ENCODE measurements around the gene SNED1.

SNED1 gene

GRCh38 chr2:241109210-241110088 is 111.0 kb downstream of the SNED1 start:
- no peak overlapping the region for H3K4me3 ChIP-seq (ENCODE audit: low read length)
- peaks cover 34% of the 10 kb centered on the region for H3K36me3 ChIP-seq (ENCODE audit: control insufficient read depth, low read length)
- H3K4me1 ChIP-seq (ENCODE audit: control insufficient read depth, low read length), result peaks cover 19% of the 10 kb centered on the region

GRCh38 chr2:241110089-241110606 is 111.7 kb downstream of the SNED1 start:
- no peaks in the 10 kb centered on the region for H3K9me2 ChIP-seq (replicated peaks; ENCODE audit: control insufficient read depth, low read length)
- H3F3A ChIP-seq (ENCODE audit: control insufficient read depth, insufficient read depth), result no peaks in the 10 kb centered on the region
- no peaks in the 10 kb centered on the region for H3K9me3 ChIP-seq (ENCODE audit: control insufficient read depth, insufficient read depth, low read length)
- H3K27me3 ChIP-seq (ENCODE audit: control insufficient read depth, low read length), result no peaks in the 10 kb centered on the region
- no peaks in the 10 kb centered on the region for H3K79me2 ChIP-seq (ENCODE audit: control insufficient read depth, low read length)
- peaks cover 41% of the 10 kb centered on the region for H3K36me3 ChIP-seq (ENCODE audit: control insufficient read depth, low read length)
- no peak for TF ChIP-seq CTCF (IDR thresholded peaks at IDR 0.05; ENCODE audit: low read depth, low read length, poor library complexity, severe bottlenecking)
- TF ChIP-seq EZH2phosphoT487 (IDR thresholded peaks at IDR 0.05; ENCODE audit: borderline replicate concordance, low read length), result no peak
- no peak overlapping the region; the same call in 1 of the 2 replicates for H3K27ac ChIP-seq (ENCODE audit: low read depth, low read length)
- peaks cover 19% of the 10 kb centered on the region for H3K4me1 ChIP-seq (ENCODE audit: control insufficient read depth, low read length)
- no peaks in the 10 kb centered on the region for H4K20me1 ChIP-seq (ENCODE audit: control insufficient read depth, insufficient read depth, low read depth, low read length)
- peak overlapping the region; percentile 14; the same call in 1 of the 2 replicates for H3K4me2 ChIP-seq (ENCODE audit: low read length)
- no peak overlapping the region for H3K4me3 ChIP-seq (ENCODE audit: low read length)

More at GRCh38 chr2:241109210-241110088, 111.0 kb downstream of the SNED1 start:
- H3K27ac ChIP-seq (ENCODE audit: low read depth, low read length), result no peak overlapping the region
- no peak overlapping the region for H3K4me2 ChIP-seq (ENCODE audit: low read length)
- no peaks in the 10 kb centered on the region for H3K9me3 ChIP-seq (ENCODE audit: control insufficient read depth, insufficient read depth, low read length)
- TF ChIP-seq CTCF (IDR thresholded peaks at IDR 0.05; ENCODE audit: low read depth, low read length, poor library complexity, severe bottlenecking) (no peak), EZH2phosphoT487 (IDR thresholded peaks at IDR 0.05; ENCODE audit: borderline replicate concordance, low read length) (no peak)
- no peaks in the 10 kb centered on the region for H3F3A ChIP-seq (ENCODE audit: control insufficient read depth, insufficient read depth)
- no peaks in the 10 kb centered on the region for H3K27me3 ChIP-seq (ENCODE audit: control insufficient read depth, low read length)
- H3K9me2 ChIP-seq (replicated peaks; ENCODE audit: control insufficient read depth, low read length), result no peaks in the 10 kb centered on the region
- H4K20me1 ChIP-seq (ENCODE audit: control insufficient read depth, insufficient read depth, low read depth, low read length), result no peaks in the 10 kb centered on the region
- no peaks in the 10 kb centered on the region for H3K79me2 ChIP-seq (ENCODE audit: control insufficient read depth, low read length)

GRCh38 chr2:241110607-241111439 is 112.4 kb downstream of the SNED1 start:
- peak overlapping the region; percentile 14; the same call in 1 of the 2 replicates for H3K4me2 ChIP-seq (ENCODE audit: low read length)
- no peaks in the 10 kb centered on the region for H4K20me1 ChIP-seq (ENCODE audit: control insufficient read depth, insufficient read depth, low read depth, low read length)
- peaks cover 18% of the 10 kb centered on the region for H3K4me1 ChIP-seq (ENCODE audit: control insufficient read depth, low read length)
- no peaks in the 10 kb centered on the region for H3K9me2 ChIP-seq (replicated peaks; ENCODE audit: control insufficient read depth, low read length)
- H3K27ac ChIP-seq (ENCODE audit: low read depth, low read length), result no peak overlapping the region; the same call in 1 of the 2 replicates
- no peaks in the 10 kb centered on the region for H3K79me2 ChIP-seq (ENCODE audit: control insufficient read depth, low read length)
- no peak for TF ChIP-seq CTCF (IDR thresholded peaks at IDR 0.05; ENCODE audit: low read depth, low read length, poor library complexity, severe bottlenecking)
- TF ChIP-seq EZH2phosphoT487 (IDR thresholded peaks at IDR 0.05; ENCODE audit: borderline replicate concordance, low read length), result no peak
- H3F3A ChIP-seq (ENCODE audit: control insufficient read depth, insufficient read depth), result no peaks in the 10 kb centered on the region
- H3K27me3 ChIP-seq (ENCODE audit: control insufficient read depth, low read length), result no peaks in the 10 kb centered on the region
- H3K4me3 ChIP-seq (ENCODE audit: low read length), result no peak overlapping the region
- H3K9me3 ChIP-seq (ENCODE audit: control insufficient read depth, insufficient read depth, low read length), result no peaks in the 10 kb centered on the region
- H3K36me3 ChIP-seq (ENCODE audit: control insufficient read depth, low read length), result peaks cover 42% of the 10 kb centered on the region

Data from DOHH2 (cell line).